GM18861 (cell line): ENCODE data around the gene CPTP.

Experiments used
- ATAC-seq: cut with Tn5 transposase; IDR thresholded peaks from one replicate; pipeline ENCODE4 v1.9.1; 2021; ENCODE audit not compliant: unreplicated experiment

CPTP gene

DNA sequence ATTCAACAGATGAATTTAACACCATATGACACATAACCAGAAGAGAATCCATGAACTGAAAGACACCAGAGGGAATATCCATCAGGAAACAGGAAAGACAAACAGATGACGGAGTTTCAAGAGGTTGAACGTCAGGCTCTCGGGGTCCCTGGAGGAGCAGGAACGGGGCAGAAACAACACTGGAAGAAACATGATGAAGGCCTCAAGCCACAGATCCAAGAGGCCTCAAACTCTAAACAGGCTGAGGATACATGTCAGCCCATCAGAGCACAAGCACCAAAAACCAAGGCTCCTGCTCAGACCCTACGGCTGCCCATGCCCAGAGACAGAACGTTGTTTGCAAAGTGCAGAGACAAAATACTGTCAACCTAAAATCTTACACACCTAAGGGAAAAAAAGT, 7.2 kb upstream of the CPTP start:
- ATAC-seq: no peak

DNA sequence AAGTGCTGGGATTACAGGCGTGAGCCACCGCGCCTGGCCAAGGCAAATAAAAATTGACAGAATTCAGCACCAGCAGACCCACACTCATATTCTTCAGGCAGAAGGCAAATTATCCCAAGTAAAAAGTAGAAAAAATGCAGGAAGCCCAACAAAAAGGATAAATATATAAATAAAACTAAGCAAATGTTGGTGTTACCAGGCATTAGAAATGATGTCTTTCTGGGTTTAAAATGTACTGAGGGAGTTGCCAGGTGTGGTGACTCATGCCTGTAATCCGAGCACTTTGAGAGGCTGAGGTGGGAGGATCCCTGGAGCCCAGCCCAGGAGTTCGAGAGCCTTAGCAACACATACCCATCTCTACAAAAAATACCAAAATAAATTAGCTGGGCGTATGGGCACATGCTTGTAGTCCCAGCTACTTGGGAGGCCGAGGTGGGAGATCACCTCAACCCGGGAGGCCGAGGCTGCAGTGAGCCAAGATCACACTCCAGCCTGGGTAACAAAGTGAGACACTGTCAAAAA, 6.4 kb upstream of the CPTP start:
- no peak for ATAC-seq

DNA sequence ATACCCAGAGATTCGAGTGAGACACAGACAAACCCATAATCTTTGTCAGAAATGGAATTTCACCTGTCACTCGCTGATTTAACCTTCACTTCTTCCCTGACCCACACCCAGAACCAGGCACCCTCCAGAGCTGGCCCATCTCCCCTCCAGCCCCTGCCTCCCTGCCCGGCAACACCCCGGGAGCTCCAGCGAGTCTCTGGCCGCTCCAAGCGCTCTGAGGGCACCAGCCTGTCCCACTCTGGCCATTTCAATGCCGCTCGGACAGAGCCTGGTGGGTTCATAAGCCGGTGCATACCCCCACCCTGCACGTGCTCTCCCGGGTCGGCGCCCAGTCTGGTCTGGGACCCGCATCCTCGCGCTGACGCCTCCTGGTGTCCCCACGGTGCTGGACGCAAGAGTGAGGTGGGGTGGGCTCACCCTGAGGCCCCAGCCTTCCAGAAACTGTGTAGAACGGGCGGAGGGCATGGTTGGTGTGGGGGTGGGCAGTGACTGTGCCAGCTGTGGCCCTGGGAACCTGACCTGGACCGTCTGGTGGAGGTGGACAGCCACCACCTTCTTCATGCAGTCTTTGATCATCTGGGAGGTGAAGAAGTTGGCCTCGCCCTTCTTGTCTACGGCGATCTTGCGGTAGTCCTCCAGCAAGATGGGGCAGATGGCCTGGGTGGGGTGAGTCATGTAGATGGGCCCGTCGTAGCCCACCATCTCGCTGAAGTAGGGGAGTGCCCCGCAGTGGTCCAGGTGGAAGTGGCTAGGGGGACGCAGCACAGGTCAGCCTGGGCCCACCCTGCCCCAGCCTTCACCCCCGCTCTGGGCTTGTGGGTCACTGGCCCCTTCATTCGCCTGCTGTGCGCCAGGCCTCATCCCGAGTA, 5.6 kb upstream of the CPTP start:
- ATAC-seq: no peak

DNA sequence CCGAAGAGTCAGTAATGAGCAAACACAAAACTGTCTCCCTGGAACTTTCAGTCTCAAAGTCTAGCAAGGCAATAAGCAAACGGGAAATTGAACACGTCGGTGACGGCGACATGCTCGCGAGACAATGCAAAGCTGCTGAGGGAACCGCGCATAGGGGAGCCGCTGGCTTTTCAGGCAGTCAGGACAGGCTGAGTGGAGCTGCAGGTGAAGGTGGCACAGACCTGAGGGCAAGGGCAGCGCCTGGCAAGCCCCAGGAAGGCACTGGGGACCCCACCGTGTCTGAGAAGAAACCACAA, 5.0 kb upstream of the CPTP start:
- no peak for ATAC-seq

DNA sequence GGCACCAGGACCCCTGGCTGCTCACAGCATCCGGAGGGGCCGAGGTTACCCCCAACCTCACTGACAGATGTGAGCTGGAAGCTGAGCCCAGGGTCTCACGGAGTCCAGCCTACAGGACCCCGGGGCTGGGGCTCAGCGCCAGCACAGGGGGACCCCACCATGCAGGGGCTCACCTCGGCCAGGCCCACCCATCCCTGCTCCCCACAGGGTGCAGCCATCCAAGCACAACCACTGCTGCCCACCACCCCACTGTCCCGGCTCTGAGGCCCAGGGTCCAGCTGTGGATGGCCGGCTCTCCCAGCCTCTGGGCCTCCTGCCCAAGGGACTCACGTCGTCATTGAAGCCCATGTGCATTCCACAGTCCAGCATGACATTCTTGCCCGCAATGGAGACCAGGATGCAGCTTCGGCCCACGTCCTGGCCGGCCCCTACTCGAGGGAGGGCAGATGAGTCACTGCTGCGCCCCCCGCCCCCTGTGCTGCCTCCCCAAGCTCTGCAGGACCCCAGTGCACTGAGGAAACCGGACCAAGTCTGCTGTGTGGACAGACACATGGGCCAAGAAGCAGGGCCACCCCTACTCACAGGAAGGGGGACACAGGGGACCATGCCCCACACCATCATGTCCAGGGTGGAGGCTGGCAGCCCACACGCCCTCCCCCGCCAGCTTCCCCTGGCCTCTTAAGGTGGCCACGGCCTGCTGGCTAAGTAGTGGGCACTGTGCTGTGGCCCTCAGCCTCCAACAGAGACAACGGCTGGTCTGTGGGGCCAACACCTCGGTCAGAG, 3.7 kb upstream of the CPTP start:
- no peak for ATAC-seq

DNA sequence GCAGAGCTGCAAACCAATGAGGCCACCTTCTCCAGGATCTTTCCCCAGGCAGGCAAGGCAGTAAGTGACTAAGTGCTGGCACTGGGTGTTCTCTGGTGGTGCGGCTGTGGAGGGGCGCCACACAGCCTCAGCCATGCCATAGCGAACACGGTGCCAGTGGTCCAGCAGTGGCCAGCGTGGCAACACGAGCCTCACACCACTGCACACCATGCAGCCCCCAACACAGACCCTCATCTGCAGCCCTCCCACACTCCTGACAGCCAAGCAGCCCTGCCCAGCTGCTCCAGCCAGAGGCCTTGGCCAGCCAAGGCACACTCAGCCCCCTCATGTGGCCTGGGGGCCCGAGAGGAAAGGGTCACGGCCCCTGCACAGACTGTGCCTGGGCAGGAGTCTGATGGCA, 3.1 kb upstream of the CPTP start:
- no peak for ATAC-seq

DNA sequence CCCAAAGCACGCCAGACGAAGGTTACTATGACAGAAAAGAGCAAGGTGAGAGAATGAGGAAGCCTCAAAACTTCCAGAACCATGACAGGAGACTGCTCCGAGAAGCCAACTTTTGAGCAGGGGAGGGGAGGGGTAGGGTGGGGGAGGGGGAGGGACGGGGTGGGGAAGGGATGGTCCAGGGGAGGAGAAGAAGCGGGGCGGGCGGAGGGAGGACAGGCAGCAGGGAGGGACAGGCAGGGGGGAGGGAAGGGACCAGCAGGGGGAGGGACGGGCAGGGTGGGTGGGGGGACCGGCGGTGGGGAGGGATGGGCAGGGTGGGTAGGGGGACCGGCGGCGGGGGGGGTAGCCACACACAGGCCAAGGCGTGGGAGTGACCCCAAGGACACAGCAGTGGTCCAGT, 2.2 kb upstream of the CPTP start:
- ATAC-seq: no peak

DNA sequence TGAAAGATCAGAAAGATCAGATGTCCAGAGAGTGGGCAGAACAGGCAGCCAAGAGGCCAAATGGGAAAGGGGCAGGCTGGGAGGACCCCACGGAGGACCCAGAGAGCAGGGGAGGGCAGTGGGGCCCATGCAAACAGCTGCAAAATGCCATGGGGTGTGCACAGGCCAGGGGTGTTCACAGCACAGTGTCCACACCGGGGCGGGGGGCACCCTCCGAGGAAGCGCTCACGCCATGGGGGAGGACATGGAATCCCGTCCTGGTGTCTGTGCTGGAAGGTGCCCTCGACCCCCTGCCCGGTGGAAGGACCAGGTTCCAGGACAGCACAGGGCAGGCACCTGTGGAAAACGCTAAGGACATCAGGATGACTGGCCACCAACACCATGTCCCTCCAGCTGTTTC, 1.6 kb upstream of the CPTP start:
- no peak for ATAC-seq

DNA sequence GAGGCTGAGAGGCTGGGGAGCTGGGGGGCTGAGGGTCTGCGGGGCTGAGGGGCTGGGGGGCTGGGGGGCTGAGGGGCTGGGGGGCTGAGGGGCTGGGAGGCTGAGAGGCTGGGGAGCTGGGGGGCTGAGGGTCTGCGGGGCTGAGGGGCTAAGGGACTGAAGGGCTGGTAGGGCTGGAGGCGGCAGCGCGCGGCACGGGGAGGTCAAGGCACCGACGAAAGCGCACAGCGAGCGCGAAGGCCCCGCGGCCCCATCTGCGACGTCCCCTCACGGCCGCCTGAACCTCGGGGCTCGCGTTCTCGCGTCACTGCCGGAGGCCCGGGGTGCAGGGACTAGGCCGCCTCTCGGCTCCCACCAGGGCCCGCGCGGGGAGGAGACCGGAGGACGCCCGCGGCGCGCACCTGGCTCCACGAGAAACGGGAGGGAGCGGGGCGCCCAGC, 498 bp upstream of the CPTP start:
- peak; percentile 10 for ATAC-seq

DNA sequence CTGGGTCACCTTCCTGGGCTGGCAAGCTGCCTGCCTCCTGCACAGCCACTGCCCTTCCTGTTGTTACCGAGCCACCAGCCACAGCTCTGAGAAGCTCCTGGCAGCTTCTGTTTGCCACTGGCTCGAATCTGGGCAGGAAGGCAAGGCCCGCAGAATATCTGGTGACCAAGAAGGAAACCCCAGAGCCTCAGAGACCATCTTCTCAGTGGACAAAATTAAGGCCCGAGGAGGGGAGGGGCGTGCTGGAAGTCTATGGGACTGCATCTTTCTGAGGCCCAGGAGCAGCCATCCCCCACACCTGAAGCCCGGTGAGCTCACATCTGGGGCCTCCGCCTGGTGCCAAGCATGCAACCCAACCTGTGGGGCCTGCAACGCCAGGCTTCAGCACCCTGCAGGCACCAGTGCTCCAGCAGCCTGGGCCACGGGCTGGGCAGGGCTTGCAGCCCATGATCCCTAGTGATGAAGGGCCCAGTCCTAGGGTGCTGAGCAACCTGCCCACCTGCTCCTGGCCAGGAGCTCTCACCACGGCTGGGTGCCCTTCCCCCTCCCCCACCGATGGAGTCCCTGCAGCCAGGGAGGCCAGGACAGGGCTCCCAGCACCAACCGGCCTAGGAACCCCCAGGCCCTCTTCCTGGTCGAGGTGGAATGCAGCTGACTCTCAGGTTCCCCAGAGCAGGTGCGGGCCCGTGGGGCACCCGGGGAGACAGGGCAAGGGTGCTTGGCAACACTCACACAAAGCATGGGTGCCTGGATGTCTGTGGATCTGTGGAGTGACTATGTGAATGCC, 879 bp downstream of the CPTP start:
- ATAC-seq: no peak

DNA sequence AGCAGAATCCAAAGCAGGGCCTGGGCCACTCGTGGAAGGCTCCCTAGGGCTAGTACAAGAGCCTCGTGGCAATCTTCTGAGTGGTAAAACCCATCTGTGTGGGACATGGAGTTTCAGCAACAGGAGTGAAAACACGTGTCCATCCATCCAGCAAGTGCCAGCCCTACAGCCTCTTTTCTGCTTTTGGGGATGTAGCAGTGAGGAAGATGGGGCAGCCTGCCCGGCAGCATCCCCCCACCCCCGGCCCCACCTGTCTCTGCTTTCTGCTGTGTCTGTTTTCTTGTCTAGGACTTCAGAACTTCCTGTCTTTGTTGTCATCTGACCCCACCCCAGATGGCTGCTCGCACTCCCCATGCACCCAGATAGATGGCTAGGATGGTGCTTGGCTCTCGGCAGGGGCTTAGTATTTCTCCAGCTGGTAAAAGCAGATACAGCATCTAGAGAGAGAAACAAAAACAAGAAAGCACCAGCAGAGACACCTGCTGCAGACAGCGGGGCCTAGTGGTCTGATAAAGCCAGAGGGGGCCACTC, 1.5 kb downstream of the CPTP start:
- no peak for ATAC-seq

DNA sequence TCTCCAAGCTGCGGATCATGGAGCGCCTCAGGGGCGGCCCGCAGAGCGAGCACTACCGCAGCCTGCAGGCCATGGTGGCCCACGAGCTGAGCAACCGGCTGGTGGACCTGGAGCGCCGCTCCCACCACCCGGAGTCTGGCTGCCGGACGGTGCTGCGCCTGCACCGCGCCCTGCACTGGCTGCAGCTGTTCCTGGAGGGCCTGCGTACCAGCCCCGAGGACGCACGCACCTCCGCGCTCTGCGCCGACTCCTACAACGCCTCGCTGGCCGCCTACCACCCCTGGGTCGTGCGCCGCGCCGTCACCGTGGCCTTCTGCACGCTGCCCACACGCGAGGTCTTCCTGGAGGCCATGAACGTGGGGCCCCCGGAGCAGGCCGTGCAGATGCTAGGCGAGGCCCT, 2.7 kb downstream of the CPTP start:
- ATAC-seq: no peak

DNA sequence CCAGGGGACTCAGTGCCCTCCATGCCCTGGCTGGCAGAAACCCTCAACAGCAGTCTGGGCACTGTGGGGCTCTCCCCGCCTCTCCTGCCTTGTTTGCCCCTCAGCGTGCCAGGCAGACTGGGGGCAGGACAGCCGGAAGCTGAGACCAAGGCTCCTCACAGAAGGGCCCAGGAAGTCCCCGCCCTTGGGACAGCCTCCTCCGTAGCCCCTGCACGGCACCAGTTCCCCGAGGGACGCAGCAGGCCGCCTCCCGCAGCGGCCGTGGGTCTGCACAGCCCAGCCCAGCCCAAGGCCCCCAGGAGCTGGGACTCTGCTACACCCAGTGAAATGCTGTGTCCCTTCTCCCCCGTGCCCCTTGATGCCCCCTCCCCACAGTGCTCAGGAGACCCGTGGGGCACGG, 3.7 kb downstream of the CPTP start:
- no peak for ATAC-seq

DNA sequence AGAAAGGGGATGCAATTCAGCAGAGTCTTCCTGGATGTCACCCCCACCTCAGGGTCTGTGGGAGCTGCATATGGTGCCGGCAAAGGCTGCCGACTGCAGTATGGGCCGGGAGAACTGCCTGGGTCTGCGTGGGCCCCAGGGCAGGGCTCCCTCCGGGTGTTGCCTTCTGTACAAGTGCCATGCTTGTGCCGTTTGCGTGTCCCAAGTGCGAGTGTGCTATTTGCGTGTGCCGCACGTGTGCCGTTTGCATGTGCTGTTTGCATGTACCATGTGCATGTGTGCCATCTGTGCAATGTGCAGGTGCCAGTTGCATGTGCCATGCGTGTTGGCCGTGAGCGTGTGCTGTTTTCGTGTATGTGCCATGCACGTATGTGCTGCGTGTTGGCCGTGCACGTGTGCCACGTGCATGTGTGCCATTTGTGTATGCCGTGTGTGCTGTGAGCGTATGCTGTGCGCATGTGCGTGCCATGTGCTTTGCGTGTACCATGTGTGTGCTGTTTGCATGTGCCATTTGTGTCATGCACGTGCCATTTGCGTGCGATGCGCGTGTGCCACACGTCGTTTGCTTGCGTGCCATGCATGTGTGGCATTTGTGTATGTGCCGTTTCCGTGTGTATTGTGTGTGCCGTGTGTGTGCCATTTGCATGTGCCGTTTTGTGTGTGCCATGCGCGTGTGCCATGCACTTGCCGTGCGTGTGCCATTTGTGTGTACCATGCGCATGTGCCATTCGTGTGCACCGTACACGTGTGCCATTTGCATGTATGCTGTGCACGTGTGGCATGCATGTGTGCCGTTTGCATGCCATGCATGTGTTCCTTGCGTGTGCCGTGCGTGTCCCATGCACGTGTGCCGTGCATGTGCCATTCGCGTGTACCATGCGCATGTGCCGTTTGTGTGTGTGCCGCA, 5.0 kb downstream of the CPTP start:
- ATAC-seq: no peak

DNA sequence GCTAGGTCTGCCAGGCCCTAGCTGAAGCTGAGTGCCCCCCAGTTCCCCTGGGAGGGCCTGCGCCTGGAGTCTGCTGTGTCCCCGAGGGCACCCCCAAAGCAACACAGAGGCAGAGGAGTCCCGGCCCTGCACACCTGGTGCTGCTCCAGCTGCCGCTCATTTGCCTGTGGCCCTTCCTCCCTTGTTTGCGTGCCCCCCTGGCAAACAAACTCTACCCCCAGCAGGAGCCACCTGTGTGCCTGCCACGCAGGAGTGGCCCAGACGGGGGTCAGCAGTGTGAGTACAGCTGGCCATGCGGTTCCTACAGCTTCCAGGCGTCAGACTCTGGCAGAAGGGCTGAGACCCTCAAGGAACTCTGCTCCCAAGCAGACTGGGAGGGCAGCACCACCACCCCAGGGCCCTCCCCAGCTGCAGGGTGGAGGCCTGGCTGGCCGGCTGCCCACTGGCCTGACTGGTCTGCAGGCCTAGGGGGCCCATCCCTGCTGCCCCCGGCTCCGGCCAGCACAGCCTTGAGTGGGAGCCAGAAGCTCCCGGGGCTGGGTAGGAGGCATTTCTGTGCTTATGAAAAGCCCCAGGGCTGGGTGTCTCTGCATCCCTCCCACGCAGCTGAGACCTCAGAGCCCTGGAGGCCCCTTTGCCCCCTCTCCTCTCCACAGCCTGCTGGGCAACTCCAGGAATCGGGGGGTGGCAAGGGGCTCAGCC, 5.9 kb downstream of the CPTP start:
- ATAC-seq: no peak

DNA sequence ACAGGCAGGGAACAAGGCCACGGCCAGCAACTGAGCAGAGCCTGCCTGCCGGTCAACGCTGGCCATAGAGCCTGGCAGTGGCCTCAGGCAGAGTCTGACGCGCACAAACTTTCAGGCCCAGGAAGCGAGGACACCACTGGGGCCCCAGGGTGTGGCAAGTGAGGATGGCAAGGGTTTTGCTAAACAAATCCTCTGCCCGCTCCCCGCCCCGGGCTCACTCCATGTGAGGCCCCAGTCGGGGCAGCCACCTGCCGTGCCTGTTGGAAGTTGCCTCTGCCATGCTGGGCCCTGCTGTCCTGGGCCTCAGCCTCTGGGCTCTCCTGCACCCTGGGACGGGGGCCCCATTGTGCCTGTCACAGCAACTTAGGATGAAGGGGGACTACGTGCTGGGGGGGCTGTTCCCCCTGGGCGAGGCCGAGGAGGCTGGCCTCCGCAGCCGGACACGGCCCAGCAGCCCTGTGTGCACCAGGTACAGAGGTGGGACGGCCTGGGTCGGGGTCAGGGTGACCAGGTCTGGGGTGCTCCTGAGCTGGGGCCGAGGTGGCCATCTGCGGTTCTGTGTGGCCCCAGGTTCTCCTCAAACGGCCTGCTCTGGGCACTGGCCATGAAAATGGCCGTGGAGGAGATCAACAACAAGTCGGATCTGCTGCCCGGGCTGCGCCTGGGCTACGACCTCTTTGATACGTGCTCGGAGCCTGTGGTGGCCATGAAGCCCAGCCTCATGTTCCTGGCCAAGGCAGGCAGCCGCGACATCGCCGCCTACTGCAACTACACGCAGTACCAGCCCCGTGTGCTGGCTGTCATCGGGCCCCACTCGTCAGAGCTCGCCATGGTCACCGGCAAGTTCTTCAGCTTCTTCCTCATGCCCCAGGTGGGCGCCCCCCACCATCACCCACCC, 6.7 kb downstream of the CPTP start, which contains the start of gene TAS1R3:
TAS1R3 (plus strand) TSS at position 213 of the 898 bp plus-strand sequence; CDS start at position 279, 66 bp downstream.
- ATAC-seq: no peak

DNA sequence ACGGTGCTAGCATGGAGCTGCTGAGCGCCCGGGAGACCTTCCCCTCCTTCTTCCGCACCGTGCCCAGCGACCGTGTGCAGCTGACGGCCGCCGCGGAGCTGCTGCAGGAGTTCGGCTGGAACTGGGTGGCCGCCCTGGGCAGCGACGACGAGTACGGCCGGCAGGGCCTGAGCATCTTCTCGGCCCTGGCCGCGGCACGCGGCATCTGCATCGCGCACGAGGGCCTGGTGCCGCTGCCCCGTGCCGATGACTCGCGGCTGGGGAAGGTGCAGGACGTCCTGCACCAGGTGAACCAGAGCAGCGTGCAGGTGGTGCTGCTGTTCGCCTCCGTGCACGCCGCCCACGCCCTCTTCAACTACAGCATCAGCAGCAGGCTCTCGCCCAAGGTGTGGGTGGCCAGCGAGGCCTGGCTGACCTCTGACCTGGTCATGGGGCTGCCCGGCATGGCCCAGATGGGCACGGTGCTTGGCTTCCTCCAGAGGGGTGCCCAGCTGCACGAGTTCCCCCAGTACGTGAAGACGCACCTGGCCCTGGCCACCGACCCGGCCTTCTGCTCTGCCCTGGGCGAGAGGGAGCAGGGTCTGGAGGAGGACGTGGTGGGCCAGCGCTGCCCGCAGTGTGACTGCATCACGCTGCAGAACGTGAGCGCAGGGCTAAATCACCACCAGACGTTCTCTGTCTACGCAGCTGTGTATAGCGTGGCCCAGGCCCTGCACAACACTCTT, 7.6 kb downstream of the CPTP start:
- no peak for ATAC-seq
